ENCODE measurements around the gene FST. TPM values are rescaled to one million over a fixed set of nuclear protein-coding genes. Genes with fewer than 3 reads are reported as not detected.

FST gene
- total and polyA plus RNA-seq, 10 of the 15 experiments (the other 5 are each of a cell fraction or from before 2014, with no cell fraction given): 0.23 TPM; not detected in 9

- TF ChIP-seq SMAD5 (IDR thresholded peaks at IDR 0.05; ENCODE audit: low read depth) (no peak), CEBPB (IDR thresholded peaks at IDR 0.05; ENCODE audit: borderline replicate concordance in 1 of 2, low read depth in 2 of 2, low read length in 2 of 2) (no peak), HDAC2 (IDR thresholded peaks at IDR 0.05) (no peak), MXI1 (IDR thresholded peaks at IDR 0.05; ENCODE audit: low read depth, low read length) (no peak), PKNOX1 (IDR thresholded peaks at IDR 0.05) (peak; percentile 60), IRF5 (IDR thresholded peaks at IDR 0.05; ENCODE audit: borderline replicate concordance) (no peak), CHD2 (IDR thresholded peaks at IDR 0.05; ENCODE audit: borderline replicate concordance, low read depth, low read length) (no peak), LARP7 (IDR thresholded peaks at IDR 0.05) (no peak), POLR2A (IDR thresholded peaks at IDR 0.05; ENCODE audit: low read depth, low read length) (no peak), RFX5 (IDR thresholded peaks at IDR 0.05; ENCODE audit: low read depth, low read length) (no peak), NR2C2 (IDR thresholded peaks at IDR 0.05; ENCODE audit: borderline replicate concordance, control insufficient read depth, insufficient read length, low read depth) (no peak), USF2 (IDR thresholded peaks at IDR 0.05; ENCODE audit: borderline replicate concordance, low read depth, low read length) (no peak), NFYA (IDR thresholded peaks at IDR 0.05; ENCODE audit: borderline replicate concordance, low read depth, low read length) (no peak), GATAD2B (conservative IDR thresholded peaks at IDR 0.05; ENCODE audit: low read depth) (no peak), CTCF (IDR thresholded peaks at IDR 0.05 in 2 of 3, conservative IDR thresholded peaks at IDR 0.05 in 1 of 3; ENCODE audit: control insufficient read depth in 2 of 3, extremely low read depth in 1 of 3, insufficient read depth in 1 of 3, low read depth in 3 of 3, low read length in 3 of 3) (peak; percentile 45 to 67 (median 58); a peak in 5 of 6 replicates), CREM (IDR thresholded peaks at IDR 0.05; ENCODE audit: low read depth) (no peak), CHD1 (IDR thresholded peaks at IDR 0.05; ENCODE audit: low read depth, low read length) (no peak), E2F4 (IDR thresholded peaks at IDR 0.05; ENCODE audit: low read depth, low read length) (no peak), MLLT1 (IDR thresholded peaks at IDR 0.05) (0 out of 2 replicates have a peak, but pooled peaks have one; percentile 30), ZNF274 (IDR thresholded peaks at IDR 0.05; ENCODE audit: insufficient read depth, insufficient read length) (no peak), HSF1 (IDR thresholded peaks at IDR 0.05; ENCODE audit: low read depth, low read length) (no peak), ZBED1 (IDR thresholded peaks at IDR 0.05; ENCODE audit: borderline replicate concordance) (no peak)
These were observed 1.9 kb upstream of the FST start (continued) for GRCh38 chr5:53478411-53479044.

Measured in GM12878 (cell line).